GM23248 (cell line): ENCODE measurements around the gene GRAP2.

Source experiments
- EZH2 ChIP-seq: fragments of 200-600 bp; sonication (generic); IDR thresholded peaks from 2 replicates; pipeline ENCODE4 v1.6.1; 2018; ENCODE audit warnings: antibody characterized with exemption, mild to moderate bottlenecking; ENCODE audit not compliant: insufficient read depth, poor library complexity, severe bottlenecking
- EZH2phosphoT487 ChIP-seq: fragments of 200-600 bp; sonication (generic); IDR thresholded peaks from 2 replicates; pipeline ENCODE4 v1.6.1; 2018; ENCODE audit warnings: antibody characterized with exemption, moderate library complexity, mild to moderate bottlenecking, low read depth; ENCODE audit not compliant: insufficient read depth

DNA sequence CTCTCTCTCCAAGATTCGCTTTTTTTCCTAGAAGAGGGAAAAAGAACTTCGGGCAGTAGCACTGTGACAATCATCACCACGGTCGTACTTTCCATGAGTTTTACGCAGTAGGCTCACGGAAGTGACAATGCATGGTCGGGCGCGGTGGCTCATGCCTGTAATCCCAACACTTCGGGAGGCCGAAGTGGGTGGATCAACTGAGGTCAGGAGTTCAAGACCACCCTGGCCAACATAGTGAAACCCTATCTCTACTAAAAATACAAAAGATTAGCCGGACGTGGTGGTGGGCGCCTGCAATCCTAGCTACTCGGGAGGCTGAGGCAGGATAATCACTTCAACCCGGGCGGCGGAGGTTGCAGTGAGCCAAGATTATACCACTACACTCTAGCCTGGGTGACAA lies 23.4 kb downstream of the GRAP2 start:
- no peak for TF ChIP-seq EZH2
- no peak for TF ChIP-seq EZH2phosphoT487
